SW480 (cell line): Measurements from ENCODE around the gene LRRC4B.

Experiments
- DNase-seq: peaks from one replicate; pipeline ENCODE4 v3.0.0-alpha.2; 2016; ENCODE audit warnings: low spot score

The LRRC4B gene

DNA sequence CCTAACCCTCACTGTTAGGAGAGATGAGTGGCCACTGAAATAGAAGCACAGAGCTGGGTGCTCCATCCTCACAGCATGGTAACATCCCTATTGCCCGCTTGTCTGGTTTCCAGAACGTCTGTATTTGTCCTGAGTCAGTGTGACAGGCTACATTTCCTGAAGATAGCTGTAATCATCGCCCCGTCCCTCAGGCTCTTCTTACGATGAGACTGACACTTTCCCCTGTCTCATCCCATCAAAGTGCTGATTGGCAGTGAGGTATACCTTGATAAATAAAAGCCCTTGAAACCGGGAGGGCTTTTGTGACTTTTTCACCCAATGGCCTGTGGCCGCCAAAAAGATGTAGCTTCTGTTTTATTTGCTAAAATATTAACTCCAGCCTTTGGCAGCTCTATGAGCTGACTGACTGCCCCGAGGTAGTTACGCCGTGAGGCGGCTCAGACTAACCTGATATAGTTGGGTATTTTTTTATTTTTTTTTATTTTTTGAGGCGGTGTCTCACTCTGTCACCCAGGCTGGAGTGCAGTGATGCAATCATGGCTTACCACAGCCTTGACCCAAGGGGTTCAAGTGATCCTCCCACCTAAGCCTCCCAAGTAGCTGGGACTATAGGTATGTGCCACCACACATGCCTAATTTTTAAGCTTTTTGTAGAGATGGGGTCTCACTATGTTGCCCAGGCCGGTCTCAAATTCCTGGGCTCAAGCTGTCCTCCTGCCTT lies 5.7 kb upstream of the LRRC4B start:
- no peak for DNase-seq

DNA sequence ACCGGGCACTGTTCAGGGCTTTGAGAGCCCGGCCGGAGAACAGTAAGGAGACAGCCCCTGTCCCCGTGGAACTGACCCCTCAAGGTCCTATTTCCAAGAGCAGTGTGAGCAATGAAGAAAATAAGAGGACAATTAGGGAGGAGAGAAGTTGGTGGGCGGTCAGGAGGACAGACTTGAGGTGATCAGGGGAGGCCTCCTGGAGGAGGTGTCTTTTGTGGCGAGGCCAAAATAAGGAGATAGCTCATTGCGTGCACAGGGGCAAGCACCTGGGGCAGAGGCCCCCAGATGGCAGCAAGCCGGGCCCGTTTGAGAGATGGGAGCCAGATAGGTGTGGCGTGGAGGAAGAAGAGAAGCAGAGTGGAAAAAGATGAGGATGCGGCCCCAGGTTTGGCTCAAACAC lies 2.8 kb upstream of the LRRC4B start:
- DNase-seq, result no peak

GRCh38 chr19:50569938-50570540 lies 1.8 kb upstream of the LRRC4B start:
- DNase-seq, result no peak

GRCh38 chr19:50568728-50569698 lies 778 bp upstream of the LRRC4B start:
- no peak for DNase-seq

DNA sequence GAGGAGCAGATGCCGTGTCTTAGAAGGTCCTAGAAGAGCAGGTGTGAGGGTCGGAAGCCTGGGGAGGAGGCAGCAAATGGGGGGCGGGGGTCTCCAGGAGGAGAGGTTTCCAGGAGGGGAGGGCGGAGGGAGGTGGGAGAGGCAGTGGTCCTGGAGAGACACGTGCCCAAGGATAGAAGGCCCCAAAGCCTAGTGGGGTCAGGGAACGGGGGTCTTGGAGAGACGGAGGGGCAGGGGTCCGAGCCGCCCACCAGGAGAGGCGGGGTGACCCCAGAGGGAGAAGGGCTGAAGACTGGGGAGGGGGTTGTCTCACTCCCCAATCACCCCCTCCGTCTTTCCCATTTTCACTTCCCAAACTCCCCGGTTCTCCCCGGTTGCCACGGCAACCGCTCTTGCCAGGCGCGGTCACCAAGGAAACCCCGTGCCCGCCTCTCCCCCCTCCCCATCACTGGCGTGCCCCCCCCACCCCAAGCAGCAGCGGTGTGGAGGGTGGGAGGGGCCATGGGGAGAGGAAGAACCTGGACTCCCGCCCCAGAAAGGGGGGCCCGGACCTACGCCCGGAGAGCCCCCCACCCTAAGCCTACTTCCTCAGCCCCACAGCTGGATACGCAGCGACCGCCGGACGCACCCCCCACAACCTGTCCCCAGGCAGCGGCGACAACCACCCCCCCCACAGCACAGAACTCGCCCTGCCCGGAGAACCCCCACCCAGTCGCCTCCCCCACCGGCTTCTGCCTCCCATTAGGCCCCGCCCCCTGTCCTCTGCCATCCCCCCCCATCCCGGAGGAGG lies 988 bp downstream of the LRRC4B start:
- no peak for DNase-seq

DNA sequence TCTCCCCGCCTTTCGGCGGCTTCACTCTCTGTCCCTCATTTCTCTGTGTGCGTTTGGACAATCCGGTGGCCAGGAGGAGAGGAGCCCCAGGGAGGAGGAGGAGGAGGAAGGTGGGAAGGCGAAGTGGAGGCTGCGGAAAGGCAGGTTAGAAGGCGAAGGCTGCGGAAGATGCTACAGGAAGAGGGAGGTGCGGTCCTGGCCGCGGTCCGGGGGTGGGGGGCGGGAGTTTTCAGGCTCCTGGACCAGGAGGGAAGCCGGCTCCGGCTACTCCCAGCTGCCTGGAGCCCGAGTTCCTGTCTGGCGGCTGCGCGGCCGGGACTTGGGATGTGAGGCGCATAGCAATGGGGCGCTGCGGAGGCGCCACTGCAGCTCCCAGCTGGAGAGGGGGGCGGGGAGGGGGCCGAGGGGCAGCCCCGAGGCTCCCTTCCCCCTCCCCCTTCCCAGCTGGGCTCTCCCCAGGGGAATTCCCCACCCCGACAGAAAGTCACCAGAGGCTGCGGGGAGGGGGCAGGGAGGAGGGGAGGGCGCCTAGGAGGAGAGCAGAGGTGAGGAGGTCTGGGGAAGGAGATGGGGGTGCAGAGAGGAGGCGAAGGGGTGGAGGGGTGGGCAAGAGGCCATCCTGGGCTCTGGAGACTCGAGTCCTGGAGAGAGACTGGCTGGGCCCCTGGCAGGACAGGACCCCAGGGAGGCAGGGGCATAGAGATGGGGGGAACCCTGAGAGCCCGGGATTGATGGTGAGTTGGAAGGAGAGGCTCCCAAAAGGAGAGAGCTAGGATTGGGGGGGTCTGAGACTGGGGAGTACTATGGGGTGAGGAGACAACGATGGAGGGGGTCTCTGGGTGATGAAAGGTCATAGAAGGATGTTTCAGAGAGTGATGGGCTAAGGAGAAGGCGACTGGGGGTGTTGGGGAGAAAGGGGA lies 2.0 kb downstream of the LRRC4B start:
- DNase-seq, result no peak

GRCh38 chr19:50564229-50565105 lies 3.8 kb downstream of the LRRC4B start:
- DNase-seq, result no peak

DNA sequence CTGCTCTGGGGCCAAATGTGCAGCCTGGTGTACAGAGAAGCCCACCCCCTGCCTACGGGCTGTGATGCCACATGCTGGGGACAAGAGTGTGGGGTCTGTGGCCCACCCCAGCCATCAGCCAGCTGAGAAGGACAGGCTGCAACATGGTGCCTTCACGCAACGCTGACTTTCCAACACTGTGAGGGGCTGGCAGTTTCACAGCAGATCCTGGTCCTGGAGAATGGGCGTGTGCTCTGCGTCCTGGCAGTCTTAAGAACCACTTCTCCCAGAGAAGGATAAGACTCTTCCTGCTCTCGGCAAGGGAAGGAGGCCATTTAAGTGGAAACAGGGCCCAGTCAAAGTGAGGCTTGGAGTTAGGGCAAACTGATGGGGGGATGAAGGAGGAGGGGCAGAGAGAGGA lies 4.6 kb downstream of the LRRC4B start:
- DNase-seq, result no peak

DNA sequence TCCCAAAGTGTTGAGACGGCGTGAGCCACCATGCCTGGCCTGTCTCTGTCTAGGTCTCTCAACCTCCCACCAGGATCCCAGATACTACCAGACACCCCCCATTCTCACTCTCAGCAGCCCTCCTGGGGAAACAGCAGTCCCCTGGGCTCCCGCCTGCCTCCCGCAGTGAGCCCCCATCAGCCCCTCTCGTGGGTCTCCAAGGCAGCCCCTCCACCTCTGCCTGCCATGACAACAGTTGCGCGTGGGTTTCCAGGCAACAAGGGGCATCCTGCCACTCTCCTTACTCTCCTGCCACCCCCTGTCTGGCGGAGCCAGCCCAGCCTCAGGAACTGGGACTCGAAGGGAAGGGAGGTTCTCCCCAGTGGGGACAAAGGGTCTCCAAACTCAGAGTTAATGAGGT lies 5.2 kb downstream of the LRRC4B start:
- DNase-seq, result no peak

GRCh38 chr19:50562329-50562728 lies 5.9 kb downstream of the LRRC4B start:
- no peak for DNase-seq

DNA sequence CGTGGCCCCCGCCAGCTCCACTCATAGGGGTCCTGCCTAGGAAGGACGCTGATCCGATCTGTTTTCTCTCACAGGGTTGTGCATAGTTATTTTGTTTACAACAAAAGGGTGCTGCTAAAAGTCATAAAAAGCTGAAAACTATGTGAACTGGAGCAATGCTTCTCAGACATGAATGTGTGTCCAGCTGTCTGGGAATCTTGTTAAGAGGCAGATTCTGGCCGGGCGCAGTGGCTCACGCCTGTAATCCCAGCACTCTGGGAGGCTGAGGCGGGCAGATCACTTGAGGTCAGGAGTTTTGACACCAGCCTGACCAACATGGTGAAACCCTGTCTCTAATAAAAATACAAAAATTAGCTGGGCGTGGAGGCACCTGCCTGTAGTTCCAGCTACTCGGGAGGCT lies 8.6 kb downstream of the LRRC4B start:
- no peak for DNase-seq

- DNase-seq, result no peak
Measured at GRCh38 chr19:50558449-50558848, 9.8 kb downstream of the LRRC4B start.

DNA sequence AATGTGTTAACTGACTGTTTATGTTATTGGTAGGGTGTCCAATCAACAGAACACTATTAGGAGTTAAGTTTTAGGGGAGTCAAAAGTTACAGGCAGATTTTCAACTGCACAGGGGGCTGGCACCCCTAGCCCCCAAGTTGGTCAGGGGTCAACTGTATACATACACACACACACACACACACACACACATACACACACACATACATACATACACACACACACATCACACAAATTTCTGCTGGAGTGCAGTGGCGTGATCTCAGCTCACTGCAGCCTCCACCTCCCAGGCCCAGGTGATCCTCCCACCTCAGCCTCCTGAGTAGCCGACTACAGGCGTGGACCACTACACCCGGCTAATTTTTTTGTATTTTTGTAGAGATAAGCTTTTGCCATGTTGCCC lies 10.2 kb downstream of the LRRC4B start:
- no peak for DNase-seq

GRCh38 chr19:50557009-50557613 lies 11.1 kb downstream of the LRRC4B start:
- DNase-seq, result no peak

DNA sequence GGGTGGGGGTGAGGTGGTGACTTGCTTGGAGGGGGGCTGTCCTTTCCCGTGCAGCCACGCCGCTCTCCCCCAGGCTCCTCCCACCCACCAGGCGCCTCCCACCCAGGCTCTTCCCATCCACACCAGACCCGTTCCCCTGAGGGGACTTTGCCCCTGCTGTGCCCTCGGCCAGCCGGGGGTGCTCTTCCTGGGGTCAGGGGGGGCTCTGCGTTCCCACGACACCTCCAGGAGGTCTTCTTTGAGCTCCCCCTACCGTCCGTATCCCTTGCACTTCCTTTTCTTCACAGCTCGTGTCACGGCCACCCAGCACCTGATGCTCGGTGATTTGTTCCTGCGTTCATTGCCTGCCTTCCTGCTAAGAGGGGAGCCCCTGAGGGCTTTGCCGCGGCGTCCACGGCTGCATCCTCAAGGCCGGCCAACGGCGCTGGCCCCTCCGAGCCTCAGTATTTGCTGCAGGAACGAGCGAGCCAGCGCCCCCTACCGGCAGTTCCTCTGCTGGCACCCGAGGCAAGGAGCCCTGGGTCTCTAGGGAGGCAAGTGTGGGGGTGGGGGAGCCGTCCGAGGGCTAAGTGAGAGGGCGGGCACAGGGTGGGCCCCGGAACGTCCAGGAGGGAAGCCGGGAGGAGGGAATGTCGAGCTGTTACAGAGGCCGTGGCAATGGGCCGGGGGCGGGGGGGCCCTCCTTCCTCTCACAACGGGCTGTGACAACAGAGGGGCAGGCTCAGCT lies 11.8 kb downstream of the LRRC4B start:
- peak; percentile 76 for DNase-seq

GRCh38 chr19:50555450-50556281 lies 12.6 kb downstream of the LRRC4B start:
- peak; percentile 42 for DNase-seq

DNA sequence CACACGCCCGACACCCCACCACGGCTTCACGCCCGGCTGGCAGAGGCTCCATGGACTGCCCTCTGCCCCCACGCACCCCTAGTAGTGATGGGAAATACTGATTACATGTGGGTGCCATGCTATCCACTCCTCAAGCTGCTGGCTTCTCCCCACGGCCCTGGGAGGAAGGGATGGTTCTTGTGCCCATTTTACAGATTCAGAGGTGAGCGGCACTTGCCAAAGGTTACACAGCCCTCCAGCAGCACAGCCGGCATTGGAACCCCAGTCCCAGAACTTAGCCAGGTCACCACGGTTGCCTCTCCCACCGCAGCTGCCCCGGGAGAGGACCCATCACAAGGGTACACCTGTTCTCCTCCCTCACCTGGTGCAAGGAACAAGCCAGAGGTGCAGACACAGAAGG lies 13.2 kb downstream of the LRRC4B start:
- no peak for DNase-seq

GRCh38 chr19:50554212-50554611 lies 14.0 kb downstream of the LRRC4B start:
- no peak for DNase-seq
